COLO829 (cell line): ENCODE measurements around the gene CABP7.

Experiments
- DNase-seq: peaks from one replicate; pipeline ENCODE4 v3.0.0; 2012; ENCODE audit warnings: low spot score

The CABP7 gene

DNA sequence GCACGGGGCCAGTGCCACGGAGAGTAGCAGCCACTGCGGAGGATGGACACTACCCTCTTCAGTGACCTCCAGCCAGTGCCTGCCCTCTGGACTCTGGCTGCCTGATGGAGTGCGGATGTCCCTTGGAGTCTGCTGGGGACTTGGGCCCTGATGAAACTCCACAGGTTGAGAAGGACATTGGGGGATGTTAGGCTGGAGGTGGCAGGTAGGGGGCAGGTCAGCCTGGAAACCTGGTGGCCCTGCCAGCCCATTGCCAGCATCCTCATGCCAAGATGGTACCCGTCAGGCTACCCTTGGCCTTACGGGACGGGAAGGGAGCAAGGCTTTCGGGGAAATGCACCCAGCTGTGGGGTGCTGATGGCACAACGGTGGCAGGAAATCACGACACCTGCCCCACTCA is 4.0 kb downstream of the CABP7 start:
- DNase-seq, result no peak

DNA sequence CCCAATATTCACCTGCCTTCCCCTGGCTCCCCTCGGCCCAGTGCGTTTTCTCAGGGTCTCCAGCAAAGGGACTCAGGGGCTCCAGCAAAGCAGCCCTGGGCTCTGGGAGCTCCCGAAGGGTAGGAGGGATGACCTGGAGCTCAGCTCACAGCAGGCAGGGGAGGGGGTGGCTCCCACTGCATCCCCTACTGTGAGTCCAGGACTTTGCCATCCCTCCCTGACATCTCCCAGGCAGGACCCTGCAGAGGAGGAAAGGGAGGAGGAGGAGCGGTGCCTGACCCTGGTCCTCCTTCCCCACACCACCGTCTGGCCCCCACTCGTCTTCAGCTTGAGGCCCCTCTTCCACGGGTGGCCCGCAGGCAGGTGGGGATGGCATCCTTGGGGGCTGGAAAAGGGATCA is 5.0 kb downstream of the CABP7 start:
- DNase-seq, result no peak

DNA sequence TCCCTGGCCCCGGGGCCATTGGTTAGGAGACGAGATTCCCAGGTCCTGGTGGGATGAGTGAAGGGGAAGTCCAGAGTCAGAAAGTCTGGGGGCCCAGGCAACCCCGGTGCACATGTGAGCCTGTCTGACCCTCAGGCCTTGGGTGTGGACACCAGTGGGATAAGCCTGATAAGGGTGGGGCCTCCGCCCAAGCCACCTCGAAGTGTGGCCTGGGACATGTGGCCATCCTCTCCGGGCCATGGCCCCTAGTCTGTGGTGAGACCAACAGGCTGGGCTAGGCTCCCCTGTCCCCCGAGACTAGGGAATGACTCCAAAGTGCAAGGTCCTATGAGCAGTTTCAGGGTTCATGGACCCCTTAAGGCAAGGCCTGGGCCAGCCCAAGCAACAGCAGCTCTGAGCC is 6.3 kb downstream of the CABP7 start:
- no peak for DNase-seq

DNA sequence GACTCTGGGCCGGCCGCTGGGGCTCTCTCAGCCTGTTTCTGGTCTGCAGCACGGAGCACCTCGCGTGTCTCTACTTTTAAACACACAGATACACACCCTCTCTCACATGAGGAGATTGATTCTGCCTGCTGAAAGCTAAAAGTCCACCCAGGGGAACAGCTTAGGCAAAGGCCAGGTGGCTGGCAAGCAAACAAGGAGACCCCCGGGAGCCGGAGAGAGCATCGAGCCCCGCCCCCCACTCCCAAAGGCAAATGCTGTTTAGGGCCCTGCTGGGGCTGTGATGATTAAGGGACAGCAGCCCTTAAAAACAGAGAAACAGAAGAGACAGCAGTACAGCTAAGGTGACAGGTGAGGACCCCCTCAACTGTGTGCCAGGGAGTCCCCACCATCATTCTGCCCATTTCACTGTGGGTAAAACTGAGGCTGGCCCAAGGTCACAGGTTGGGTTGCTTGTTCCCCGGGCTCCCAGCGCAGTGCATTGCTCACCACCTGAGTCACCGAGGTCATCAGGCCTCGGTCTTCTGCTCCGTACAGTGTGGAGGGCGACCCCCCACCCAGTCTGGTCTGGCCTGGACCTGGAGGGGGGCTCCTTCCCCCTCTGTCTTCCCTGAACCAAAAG is 6.8 kb downstream of the CABP7 start:
- no peak for DNase-seq

DNA sequence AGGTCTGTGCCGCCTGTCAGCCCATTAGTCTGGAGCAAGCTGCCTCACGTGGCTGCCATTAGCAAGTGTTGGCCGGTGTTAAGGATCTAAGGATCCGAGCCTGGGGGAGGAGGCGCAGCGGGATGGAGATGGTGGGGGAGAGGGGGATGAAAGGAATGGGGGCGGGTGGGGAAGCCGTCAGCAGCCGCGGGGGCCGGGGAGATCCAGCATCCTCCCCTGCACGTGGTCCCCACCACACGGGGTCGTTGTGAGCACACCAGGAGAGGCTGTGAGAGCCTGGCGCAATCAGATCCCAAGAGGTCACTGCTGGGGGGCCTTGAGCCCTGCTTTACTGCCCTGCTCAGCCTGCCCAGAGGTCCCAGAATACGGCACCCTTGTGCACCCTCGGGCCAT is 7.3 kb downstream of the CABP7 start:
- no peak for DNase-seq

DNA sequence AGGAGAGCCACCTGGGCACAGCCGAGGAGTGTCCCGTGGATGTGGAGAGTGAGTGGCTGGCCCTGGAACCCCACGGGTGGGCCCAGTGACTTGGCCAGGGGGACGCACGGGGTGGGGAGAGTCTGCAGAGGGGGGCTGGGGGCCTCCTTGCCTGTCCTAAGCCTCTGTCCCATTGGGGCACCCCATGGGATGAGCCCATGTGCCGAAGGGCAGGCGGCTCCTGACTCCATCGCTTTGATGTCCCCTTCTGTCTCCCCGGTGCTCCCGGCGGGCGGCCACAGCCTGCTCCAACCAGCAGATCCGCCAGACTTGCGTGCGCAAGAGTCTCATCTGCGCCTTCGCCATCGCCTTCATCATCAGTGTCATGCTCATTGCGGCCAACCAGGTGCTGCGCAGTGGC is 9.4 kb downstream of the CABP7 start:
- DNase-seq, result no peak

DNA sequence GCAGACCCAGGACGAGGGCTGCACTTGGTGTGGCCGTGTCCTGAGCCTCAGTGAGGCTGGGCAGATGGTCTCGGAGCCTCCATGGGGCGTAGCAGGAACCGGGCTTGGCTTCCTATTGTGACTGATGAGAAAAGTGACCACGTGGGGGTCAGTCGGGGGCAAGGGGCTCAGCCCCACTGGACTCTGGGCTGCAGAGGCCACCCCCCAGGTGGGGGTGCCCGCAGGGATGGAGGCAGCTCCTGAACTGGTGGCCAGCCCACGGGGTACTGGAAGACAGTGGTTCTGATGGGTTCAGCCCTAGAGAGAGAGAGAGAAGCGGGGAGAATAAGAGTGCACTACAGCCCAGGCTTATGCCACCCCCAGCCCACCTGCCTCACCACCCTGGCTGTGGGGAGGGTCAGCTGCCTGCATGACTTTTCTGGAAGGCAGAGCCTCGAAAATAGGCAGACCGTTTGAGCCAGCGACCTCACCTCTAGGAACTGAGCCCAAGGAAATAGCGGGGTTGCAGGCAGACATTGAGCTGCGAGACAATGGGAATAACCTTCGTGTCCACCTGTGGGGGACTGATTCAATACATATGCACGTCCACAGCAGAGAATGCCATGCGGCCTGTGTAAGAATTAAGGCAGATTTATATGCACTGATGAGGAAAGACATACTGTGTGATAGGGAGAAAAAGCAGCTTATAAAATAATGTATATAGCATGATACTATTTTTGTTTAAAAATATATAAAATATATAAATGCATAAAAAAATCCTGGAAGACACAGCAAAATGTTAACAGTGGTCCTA is 11.5 kb downstream of the CABP7 start:
- DNase-seq, result no peak

DNA sequence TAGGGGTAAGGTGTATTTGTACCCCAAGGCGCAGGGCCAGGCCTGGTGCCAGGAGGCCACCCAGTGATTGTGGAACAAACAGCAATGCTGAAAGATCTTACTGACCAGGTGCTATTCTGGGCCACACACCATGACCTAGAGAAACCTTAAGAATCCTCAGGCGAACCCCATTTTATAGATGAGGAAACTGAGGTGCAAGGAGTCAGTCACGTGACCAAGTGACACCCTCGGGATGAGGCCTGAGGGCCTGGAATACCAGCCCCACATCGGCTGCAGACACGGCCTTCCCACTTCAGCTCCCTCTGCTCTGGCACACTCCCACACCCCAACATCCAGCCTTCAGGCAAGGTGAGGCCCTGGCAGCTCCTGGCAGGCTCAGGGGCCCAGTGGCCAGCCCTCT is 13.1 kb downstream of the CABP7 start:
- DNase-seq, result no peak

DNA sequence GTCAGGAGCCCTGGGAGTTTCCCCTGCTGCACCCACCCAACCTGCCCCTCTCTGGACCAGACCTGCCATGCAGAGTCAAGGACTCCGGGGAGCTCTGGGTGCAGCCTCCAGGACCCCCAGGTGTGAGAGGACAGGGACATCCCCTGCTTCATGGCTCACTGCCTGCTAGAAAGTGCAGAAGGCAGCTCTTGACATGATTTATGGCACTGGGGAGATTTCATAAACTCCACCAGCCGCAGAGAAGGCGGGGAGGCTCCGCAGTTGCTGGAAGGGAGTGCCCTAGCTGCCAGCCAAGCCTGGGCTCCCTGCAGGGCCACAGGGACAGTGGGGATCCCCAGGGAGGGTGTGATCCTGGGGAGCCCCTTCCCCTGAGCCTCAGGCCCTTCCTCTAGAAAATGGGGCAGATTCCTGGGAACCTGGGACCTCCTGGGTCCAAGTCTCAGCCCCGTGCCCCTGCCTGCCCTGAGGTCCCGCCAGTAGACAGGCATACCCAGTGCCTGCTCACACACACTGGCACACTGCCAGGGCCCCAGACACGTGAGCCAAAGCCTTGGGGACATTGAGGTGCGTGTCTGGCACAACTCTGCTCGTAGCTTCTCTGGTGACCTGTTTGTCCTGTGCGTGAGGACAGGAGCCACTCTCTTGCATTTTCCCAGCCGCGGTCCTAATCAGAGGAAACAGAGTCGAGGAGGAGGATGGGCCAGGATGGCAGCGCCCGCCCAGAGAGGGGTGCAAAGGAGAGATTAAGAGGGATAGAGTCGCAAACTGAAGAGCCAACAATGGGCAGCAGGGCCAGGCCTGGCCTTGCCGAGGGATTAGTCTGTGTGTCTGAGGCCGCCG is 13.8 kb downstream of the CABP7 start:
- no peak for DNase-seq

DNA sequence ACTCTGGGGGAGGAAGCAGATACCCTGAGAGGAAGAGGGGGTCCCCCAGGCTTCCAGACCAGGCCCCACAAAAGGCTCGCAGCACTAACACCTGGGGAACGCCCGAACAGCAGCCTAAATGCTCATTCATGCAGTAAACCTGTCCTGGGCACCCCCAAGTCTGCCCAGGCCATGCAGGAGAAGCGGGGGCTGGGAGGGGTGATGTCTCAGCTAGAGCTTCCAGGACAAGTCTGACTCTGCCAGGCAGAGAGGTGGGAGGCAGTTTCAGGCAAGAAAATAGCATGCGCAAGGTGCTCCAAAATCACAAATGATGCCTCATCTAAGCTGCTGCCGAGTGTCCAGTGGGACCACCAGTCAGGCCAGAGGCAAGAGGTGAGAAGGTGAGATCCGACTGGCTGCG is 14.6 kb downstream of the CABP7 start:
- no peak for DNase-seq

DNA sequence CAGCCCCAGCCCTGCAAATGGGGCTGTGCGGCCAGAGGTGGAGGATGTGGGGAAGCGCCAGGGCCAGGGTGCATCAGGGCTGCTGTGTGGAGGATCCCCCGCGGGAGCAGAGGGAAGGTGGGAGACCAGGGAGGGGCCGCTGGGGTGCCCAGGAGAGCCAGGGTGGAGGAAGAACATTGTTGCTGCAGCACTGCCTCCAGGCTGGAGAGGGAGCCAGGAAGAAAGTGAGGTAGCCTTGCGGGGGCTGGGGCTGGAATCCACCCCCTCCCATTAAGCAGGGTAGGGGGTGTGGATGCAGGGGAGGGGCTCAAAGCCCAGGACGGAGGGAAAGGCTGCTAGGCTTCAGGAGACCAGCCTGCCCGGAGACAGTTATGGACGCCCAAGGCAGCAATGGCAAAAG is 15.0 kb downstream of the CABP7 start:
- no peak for DNase-seq

DNA sequence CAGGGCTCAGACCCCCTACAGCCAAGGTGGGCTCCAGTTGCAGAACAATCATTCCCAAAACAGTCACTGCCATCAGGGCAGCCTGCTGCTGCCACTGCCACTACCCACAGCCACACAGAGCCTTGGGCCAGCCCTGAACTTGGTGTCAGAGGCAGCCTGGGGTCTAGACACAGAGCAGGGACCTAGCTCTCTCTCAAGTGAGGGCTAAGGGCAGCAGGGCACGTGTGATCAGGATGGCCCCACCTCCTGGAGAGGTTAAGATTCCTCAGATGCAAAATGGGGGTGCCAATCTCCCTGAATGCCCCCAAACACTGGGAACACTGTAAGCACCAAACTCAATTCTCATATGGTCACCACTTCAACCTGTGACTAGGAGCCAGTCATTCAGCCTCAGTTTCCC is 15.6 kb downstream of the CABP7 start:
- DNase-seq, result no peak

DNA sequence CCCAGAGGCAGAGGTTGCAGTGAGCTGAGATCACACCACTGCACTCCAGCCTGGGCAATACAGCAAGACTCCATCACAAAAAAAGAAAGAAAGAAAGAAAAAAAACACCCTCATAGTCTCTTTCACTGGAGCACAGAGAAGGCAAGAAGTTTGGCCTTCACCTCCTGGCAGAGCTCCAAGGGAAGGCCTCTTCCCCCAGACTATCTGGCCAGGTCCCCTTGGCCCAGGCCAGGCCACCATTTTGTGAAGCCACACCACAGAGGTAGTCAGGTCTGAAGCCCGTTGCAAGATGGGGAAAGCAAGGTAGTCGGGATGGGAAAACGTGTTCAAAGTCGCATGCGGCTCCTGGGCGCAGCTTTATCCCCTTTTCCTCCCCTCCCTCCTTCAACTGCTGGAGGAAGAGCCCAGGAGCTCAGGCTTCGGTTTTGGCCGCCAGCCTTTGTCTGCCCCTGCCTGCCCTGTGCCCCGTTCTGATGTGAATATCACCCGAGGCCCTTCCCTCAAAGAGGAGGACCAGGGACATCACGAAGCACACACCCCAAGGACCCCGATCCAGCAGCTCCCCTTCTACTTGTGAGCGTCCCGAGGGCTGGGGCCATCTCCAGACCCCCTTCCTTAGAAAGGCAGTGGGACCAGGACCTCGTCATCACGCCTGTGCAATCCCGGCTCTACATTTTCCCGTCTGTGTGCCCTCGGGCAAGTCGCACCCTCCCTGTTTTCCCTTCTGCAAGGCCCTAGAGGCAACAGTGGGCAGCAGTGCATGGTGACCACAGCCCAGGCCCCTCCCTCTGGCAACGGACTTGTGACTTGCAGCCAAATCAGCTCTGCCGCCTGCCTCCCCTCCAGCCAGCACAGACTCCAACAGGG is 17.7 kb downstream of the CABP7 start:
- no peak for DNase-seq

DNA sequence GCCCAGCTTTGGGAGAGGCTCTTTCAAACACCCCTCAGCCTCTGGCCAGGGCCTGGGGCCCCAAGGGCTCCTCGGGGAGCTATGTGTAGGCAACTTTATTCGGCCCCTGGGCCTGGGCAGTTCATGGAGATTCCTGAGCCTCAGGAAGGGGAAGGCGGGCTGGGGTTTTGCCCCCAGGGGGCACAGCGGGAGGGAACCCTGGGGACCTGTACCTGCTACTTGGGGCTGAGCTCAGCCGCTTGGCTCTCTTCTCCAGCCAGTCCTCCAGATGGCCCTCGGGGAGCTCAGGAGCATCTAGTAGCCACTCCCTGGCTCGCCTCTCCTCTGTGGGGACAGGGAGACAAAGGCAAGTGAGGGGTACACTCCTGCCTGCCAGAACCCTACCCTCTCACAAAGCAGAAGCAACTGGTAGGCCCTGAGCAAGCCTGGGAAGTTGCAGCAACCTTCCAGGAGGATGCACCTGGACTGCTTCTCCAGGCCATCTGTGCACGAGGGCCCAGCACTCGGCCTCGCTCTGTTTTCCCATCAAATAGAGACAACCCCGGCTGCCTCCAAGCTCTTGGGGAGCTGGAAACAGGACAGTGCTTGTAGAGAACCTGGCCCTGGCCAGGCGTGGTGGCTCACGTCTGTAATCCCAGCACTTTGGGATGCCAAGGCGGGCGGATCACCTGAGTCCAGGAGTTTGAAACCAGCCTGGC is 18.5 kb downstream of the CABP7 start:
- DNase-seq, result no peak

DNA sequence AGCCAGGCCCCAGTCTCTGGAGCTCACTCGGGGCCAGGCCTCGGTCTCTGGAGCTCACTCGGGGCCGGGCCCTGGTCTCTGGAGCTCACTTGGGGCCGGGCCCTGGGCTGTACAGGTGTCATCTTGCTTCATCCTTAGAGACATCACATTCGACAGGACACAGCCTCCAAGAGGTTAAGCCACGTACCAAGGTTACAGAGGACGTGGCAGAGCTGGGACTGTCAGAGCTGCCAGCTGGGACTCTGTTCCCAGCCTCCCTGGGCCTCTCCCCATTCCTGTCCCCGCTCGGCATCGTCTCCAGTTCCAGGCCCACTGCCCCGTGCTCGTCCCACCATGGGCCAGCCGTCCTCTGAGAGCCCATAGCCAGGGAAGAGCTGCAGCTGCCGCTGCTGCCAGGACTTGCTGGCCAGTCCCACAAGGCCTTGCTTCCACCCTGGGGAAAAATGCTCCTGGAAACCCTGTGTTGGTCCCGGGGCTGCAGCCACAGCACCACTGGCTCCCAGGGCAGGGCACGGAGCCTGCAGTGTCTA is 19.6 kb downstream of the CABP7 start:
- no peak for DNase-seq

DNA sequence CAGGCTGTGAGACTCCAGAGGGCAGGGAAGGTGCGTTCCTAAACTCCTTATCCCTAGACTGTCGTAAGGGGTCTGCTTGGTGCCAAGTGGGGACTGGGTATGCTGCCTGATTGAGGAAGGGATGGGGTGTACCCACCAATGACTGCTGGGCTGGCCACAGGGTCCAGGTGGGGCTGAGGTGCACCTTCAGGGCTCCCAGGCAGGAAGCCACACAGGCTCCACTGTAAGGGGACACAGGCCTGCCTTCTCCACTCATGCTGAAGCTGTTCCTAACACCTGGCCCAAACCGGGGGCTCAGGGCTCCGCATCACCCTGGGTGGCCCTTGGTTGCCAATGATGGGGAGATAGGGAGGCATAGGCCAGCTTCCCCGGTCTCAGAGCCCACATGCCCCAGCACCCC is 20.4 kb downstream of the CABP7 start:
- DNase-seq, result no peak

DNA sequence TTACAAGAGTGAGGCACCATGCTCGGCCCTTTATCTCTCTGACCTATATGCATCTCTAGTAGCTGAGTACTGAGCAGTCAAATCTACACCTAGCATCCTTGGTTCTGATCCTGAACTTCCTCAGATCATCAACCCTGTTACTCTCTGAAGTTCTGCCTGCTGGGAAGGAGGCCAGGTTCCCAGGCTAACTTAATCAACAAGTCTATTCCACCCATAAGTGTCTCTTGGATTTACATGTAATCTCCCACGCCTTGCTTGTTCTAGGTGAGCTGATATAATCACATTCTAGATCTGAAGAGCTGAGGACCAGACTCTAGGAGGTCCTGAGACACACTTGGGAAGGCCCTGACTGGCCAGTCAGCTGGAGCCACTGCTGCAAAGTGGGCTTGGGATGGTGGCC is 22.1 kb downstream of the CABP7 start:
- DNase-seq, result no peak

DNA sequence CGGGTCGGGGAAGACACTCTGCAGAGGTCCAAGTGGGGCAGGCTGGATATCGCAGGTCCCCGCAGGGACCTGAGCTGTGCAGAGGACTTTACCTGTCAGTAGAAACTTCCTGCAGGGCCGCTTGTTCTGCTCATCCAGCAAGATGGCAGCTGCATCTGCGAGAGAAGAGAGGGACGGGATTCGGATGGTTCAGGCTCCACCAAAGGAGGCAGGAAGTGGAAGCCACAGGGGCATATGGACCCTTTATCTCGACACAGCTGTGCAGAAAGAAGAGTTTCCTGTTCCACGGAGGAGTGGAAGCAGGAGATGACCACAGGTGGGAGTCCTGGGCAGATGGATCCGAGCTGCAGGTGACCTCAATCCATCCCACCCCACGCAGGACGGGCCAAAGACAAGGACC is 22.5 kb downstream of the CABP7 start:
- no peak for DNase-seq

DNA sequence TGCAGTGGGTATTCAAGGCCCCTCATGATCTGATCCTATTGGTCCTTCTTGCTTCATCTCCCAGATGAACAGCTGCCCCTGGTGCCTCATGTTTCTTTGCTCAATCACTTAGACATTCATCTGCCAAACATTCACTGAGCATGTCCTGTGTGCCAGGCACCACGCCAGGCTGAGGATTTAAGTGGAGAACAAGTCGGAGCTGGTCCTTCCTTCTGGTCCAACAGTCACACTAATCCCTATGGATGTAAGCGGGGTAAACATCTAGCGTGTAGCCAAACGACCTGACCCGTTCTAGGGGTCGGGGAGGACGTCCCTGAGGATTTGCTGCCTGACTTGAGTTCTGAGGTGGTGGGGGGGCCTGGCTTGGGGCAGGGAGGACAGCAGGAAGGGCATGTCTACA is 25.1 kb downstream of the CABP7 start:
- DNase-seq, result no peak

DNA sequence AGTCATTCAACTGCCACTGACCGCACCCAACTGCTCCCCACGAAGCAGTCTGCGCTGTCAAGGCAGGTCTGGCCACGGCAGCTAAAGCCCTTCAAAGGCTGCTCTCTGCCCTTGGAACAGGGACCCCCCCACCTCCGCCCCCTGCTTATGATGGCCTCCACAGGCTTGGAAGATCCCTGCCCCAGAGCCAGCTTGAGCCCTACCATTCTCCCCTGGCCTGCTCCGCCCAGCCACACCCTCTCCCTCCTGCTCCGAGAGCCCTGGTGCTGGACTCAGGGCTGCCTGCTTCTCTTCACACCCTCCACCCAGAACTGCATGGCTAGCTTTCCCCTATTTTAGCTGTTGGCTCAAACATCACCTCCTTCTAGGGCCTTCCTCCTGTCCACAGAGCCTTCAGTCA is 28.0 kb downstream of the CABP7 start:
- no peak for DNase-seq

DNA sequence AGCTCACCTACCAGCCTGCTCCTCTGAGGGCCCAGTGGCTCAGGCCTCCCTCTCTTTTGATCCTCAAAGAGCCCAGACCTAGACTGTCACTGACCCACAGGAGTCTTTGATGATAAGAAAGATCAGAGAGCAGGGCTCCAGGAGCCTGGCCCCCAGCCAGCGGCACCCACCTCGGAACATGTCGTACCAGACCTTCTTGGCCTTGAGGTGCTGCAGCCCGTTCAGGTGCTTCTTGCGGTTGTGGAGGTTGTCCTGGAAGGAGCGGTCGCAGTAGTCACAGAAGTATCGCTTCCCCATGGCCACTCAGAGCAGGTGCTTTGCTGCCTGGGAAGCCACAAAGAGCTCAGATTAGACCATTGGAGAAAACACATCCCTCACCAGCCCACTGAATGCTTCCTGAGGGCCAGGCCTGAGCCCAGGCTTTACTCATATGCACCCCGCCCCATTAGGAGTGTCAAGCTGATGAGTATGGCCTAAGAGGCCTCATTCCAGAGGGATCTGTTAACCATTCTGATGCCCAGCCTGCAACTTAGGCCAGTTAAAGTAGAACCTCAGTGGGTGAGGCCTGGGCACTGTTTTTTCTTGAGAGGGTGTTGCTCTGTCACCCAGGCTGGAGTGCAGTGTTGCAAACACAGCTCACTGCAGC is 28.6 kb downstream of the CABP7 start:
- DNase-seq, result no peak
